ENCODE data around the gene MACROD2. TPM values are rescaled to one million over a fixed set of nuclear protein-coding genes. Genes with fewer than 3 reads are reported as not detected.

MACROD2 gene
- total RNA-seq, 1 experiment from 2014 or later, result 3.1 TPM

DNA sequence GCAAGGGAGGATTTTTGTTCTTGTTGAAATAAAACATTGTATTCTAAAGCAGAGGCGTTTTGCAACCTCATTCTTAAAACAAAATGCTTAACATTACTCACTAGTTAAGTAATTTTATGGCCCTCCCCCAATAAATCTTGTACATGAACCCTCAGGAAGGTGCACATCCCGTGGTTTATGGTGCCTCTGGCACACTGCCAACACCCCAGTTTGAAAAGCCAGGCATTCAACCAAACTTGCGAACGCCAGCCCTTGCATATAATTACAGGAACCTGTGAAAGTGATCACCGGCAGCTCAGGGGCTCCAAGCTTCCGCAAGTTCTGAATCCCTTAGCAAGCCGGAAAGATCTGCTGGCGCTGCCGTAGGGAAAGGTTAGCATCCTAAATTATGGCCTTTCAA lies 1451.1 kb downstream of the MACROD2 start:
- no peaks in the 10 kb centered on the region for H3K36me3 Mint-ChIP-seq (ENCODE audit: insufficient read depth, unreplicated experiment)
- H3K27me3 Mint-ChIP-seq (ENCODE audit: insufficient read depth, unreplicated experiment), result no peaks in the 10 kb centered on the region
- H3K27ac Mint-ChIP-seq (ENCODE audit: low read depth, unreplicated experiment), result no peak overlapping the region
- H3K4me3 Mint-ChIP-seq (ENCODE audit: unreplicated experiment), result no peak overlapping the region
- peak; percentile 46 for DNase-seq (ENCODE audit: unreplicated experiment)
- H3K9me3 Mint-ChIP-seq (ENCODE audit: unreplicated experiment), result no peaks in the 10 kb centered on the region
- peaks cover 13% of the 10 kb centered on the region for H3K4me1 Mint-ChIP-seq (ENCODE audit: insufficient read depth, unreplicated experiment)
- CTCF ChIA-PET, result interaction anchor here (0.7 kb wide), 2 partner anchors 57 to 1081 kb away, joined by 3 to 4 read pairs; no protein-coding TSS in a partner anchor
- intact Hi-C loops (cut with micrococcal nuclease), result no loop called here
- no peak for TF ChIP-seq CTCF (IDR thresholded peaks at IDR 0.05; ENCODE audit: unreplicated experiment)
- no TSS peak for BruUV-seq (replicated peaks)
- POLR2A ChIA-PET, result no interaction called here

DNA sequence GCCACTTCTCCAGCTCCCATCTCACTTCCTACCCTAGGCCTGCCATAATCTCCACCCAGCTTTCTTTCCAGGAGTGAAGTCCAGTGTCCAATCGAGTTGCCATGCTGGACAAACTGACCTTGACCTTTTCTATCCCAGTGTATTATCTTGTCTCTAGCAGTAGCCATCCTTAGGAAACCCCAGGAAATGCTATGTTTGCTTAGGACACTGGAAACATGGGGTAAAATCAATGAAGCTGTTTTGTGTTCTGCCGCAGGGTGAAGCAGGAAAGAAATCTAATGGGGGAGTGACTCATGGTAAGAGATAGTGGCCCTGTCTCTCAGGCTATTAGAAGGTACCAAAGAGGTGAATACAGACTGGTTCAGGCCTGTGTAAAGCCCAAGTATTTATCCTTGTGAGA lies 1452.2 kb downstream of the MACROD2 start:
- no peak for TF ChIP-seq CTCF (IDR thresholded peaks at IDR 0.05; ENCODE audit: unreplicated experiment)
- no peak for DNase-seq (ENCODE audit: unreplicated experiment)
- POLR2A ChIA-PET, result no interaction called here
- Mint-ChIP-seq H3K27me3 (ENCODE audit: insufficient read depth, unreplicated experiment) (no peaks in the 10 kb centered on the region), H3K9me3 (ENCODE audit: unreplicated experiment) (no peaks in the 10 kb centered on the region), H3K27ac (ENCODE audit: low read depth, unreplicated experiment) (no peak overlapping the region), H3K4me3 (ENCODE audit: unreplicated experiment) (no peak overlapping the region), H3K36me3 (ENCODE audit: insufficient read depth, unreplicated experiment) (no peaks in the 10 kb centered on the region), H3K4me1 (ENCODE audit: insufficient read depth, unreplicated experiment) (peaks cover 13% of the 10 kb centered on the region)
- intact Hi-C loops (cut with micrococcal nuclease), result no loop called here
- no TSS peak for BruUV-seq (replicated peaks)
- CTCF ChIA-PET, result interaction anchor here (1.2 kb wide), 1 partner anchor 26 kb away, joined by 3 read pairs; no protein-coding TSS in a partner anchor

DNA sequence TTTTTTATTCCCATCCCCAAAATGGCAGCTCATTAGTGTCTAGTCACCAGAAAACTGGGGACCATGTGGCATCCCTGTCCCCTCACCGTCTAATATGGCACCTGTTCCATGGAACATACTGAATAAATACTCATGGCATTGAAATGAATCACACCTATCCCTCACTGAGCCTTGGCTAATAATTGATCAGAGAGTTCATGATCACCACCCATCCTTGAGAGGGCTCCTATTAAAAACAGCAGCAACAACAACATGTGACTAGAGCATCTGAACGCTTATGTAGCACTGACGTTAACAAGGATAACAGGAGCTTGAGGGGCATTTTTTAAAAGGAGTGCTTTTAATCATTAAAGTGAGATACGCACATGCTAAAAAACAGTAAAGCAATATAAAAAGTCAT lies 1453.7 kb downstream of the MACROD2 start:
- intact Hi-C loops (cut with micrococcal nuclease), result no loop called here

GRCh38 chr20:15451241-15451640 lies 1455.9 kb downstream of the MACROD2 start:
- CTCF ChIA-PET, result no interaction called here
- no peak for TF ChIP-seq CTCF (IDR thresholded peaks at IDR 0.05; ENCODE audit: unreplicated experiment)
- BruUV-seq (replicated peaks), result no TSS peak
- Mint-ChIP-seq H3K9me3 (ENCODE audit: unreplicated experiment) (no peaks in the 10 kb centered on the region), H3K4me3 (ENCODE audit: unreplicated experiment) (no peak overlapping the region), H3K27ac (ENCODE audit: low read depth, unreplicated experiment) (no peak overlapping the region), H3K27me3 (ENCODE audit: insufficient read depth, unreplicated experiment) (no peaks in the 10 kb centered on the region), H3K4me1 (ENCODE audit: insufficient read depth, unreplicated experiment) (peaks cover 8% of the 10 kb centered on the region), H3K36me3 (ENCODE audit: insufficient read depth, unreplicated experiment) (no peaks in the 10 kb centered on the region)
- DNase-seq (ENCODE audit: unreplicated experiment), result no peak
- intact Hi-C loops (cut with micrococcal nuclease), result no loop called here
- POLR2A ChIA-PET, result no interaction called here

More for the DNA sequence above, 1453.7 kb downstream of the MACROD2 start:
- ChIA-PET CTCF (interaction anchor here (0.7 kb wide), 1 partner anchor 1362 kb away, joined by 3 read pairs; no protein-coding TSS in a partner anchor), POLR2A (no interaction called here)
- no peak for DNase-seq (ENCODE audit: unreplicated experiment)
- H3K27ac Mint-ChIP-seq (ENCODE audit: low read depth, unreplicated experiment), result no peak overlapping the region
- no peaks in the 10 kb centered on the region for H3K27me3 Mint-ChIP-seq (ENCODE audit: insufficient read depth, unreplicated experiment)
- no peaks in the 10 kb centered on the region for H3K36me3 Mint-ChIP-seq (ENCODE audit: insufficient read depth, unreplicated experiment)
- TF ChIP-seq CTCF (IDR thresholded peaks at IDR 0.05; ENCODE audit: unreplicated experiment), result no peak
- no peak overlapping the region for H3K4me3 Mint-ChIP-seq (ENCODE audit: unreplicated experiment)
- no TSS peak for BruUV-seq (replicated peaks)
- peaks cover 13% of the 10 kb centered on the region for H3K4me1 Mint-ChIP-seq (ENCODE audit: insufficient read depth, unreplicated experiment)
- H3K9me3 Mint-ChIP-seq (ENCODE audit: unreplicated experiment), result no peaks in the 10 kb centered on the region

All from MCF 10A (cell line).